ELR (cell line): Measurements from ENCODE around the gene TPST1.
"Not testable (repeated sequence)": the region's sequence is repeated elsewhere in the genome, so short reads cannot be mapped to it uniquely, and the experiment has no call there.

Experiments
- DNase-seq: peaks from one replicate; pipeline ENCODE4 v3.0.0-alpha.2; 2015; ENCODE audit warnings: low read depth

Gene TPST1

GRCh38 chr7:66379542-66380160 is 174.5 kb downstream of the TPST1 start:
- peak; percentile 86 for DNase-seq

GRCh38 chr7:66380272-66380888 is 175.2 kb downstream of the TPST1 start:
- DNase-seq = peak; percentile 91

- peak; percentile 32 for DNase-seq
Observed at GRCh38 chr7:66382182-66382923, 177.2 kb downstream of the TPST1 start.

- peak; percentile 34 for DNase-seq
Observed at GRCh38 chr7:66385191-66385905, 180.2 kb downstream of the TPST1 start.

GRCh38 chr7:66395128-66395571 is 190.0 kb downstream of the TPST1 start:
- peak; percentile 78 for DNase-seq

GRCh38 chr7:66396052-66396451 is 190.9 kb downstream of the TPST1 start:
- not testable (repeated sequence) for DNase-seq

- peak; percentile 22 for DNase-seq
Observed at GRCh38 chr7:66398841-66399240, 193.7 kb downstream of the TPST1 start.

- peak; percentile 33 for DNase-seq
Observed at GRCh38 chr7:66399566-66399965, 194.4 kb downstream of the TPST1 start.

- DNase-seq = no peak
Observed at GRCh38 chr7:66400400-66400799, 195.3 kb downstream of the TPST1 start.

GRCh38 chr7:66401126-66401525 is 196.0 kb downstream of the TPST1 start:
- DNase-seq = peak; percentile 51

GRCh38 chr7:66401932-66402331 is 196.8 kb downstream of the TPST1 start:
- not testable (repeated sequence) for DNase-seq

GRCh38 chr7:66403564-66403963 is 198.4 kb downstream of the TPST1 start:
- no peak for DNase-seq

- DNase-seq = no peak
Observed at GRCh38 chr7:66409493-66409892, 204.4 kb downstream of the TPST1 start.
